A549 (cell line): Measurements from ENCODE around the gene TPPP3. TPM values are rescaled to one million over a fixed set of nuclear protein-coding genes. Genes with fewer than 3 reads are reported as not detected.

Source experiments
- ATAC-seq, 2 experiments: fragments of 200-7000 bp in 1 of 2; fragments of >200 bp in 1 of 2; cut with Nextera tagmentation in 1 of 2; cut with Tn5 transposase in 1 of 2; 3 replicates each; pipeline versions ENCODE4 v1.8.0 to v1.9.1; 2018 to 2020; ENCODE audit warnings: mild to moderate bottlenecking in 1 of 2, moderate library complexity in 1 of 2
- CTCF ChIA-PET: fragments of 300-600 bp; sonication (Branson Sonifier 250); formaldehyde crosslinking; extraction: SDS; loops from one replicate; lab custom pipeline; 2021; ENCODE audit warnings: antibody characterized with exemption, inconsistent platforms; lab: Yijun Ruan, JAX
- POLR2A ChIA-PET: fragments of 350-600 bp; formaldehyde crosslinking; extraction: SDS; loops from one replicate; lab custom pipeline; 2021; ENCODE audit warnings: antibody characterized with exemption, inconsistent platforms; lab: Yijun Ruan, JAX
- DNase-seq, 2 experiments: peaks; one replicate each; pipeline versions ENCODE4 v3.0.0 to v3.0.0-alpha.2; 2011 to 2016; ENCODE audit warnings: low read depth in 1 of 2, low spot score in 1 of 2
- FAIRE-seq: peaks from 2 replicates; lab custom pipeline; 2011; peaks lifted over from hg19 to GRCh38; lab: Jason Lieb, UNC
- H3K27ac ChIP-seq, 2 experiments: fragments of >200 bp; sonication (Bioruptor Twin); formaldehyde crosslinking; 3 replicates each; pipeline ENCODE4 v1.5.1; 2016 to 2017
- H3K4me1 ChIP-seq: fragments of >200 bp; sonication (Bioruptor Twin); formaldehyde crosslinking; 3 replicates; pipeline ENCODE4 v1.6.1; 2016
- H3K4me2 ChIP-seq: fragments of >200 bp; sonication (Bioruptor Twin); formaldehyde crosslinking; 3 replicates; pipeline ENCODE4 v1.6.1; 2016
- H3K4me3 ChIP-seq: fragments of >200 bp; sonication (Bioruptor Twin); formaldehyde crosslinking; 3 replicates; pipeline ENCODE4 v1.5.1; 2016
- H3K9me3 ChIP-seq: fragments of >200 bp; sonication (Bioruptor Twin); formaldehyde crosslinking; 3 replicates; pipeline ENCODE4 v1.6.1; 2016
- CBX8 ChIP-seq: fragments of 200-600 bp; sonication (generic); IDR thresholded peaks from 2 replicates; pipeline ENCODE4 v1.6.1; 2016
- EHF ChIP-seq: fragments of 250-450 bp; sonication (Bioruptor Pico); IDR thresholded peaks from 2 replicates; pipeline ENCODE4 v1.5.0; 2020; ENCODE audit warnings: mild to moderate bottlenecking
- ESRRA ChIP-seq: fragments of 150-350 bp; IDR thresholded peaks from 2 replicates; pipeline ENCODE4 v1.6.1; 2014; ENCODE audit warnings: mild to moderate bottlenecking, low read length, borderline replicate concordance
- FOSB ChIP-seq: fragments of 250-450 bp; sonication (Bioruptor Pico); IDR thresholded peaks from 2 replicates; pipeline ENCODE4 v1.5.0; 2020; ENCODE audit warnings: mild to moderate bottlenecking, moderate library complexity
- HEYL ChIP-seq: fragments of 250-450 bp; sonication (Bioruptor Pico); IDR thresholded peaks from 2 replicates; pipeline ENCODE4 v1.8.0; 2021; ENCODE audit warnings: mild to moderate bottlenecking, moderate library complexity
- JUN ChIP-seq, 2 experiments: fragments of >200 bp; sonication (Bioruptor Twin); formaldehyde crosslinking; IDR thresholded peaks; 2 replicates in 1 of 2; 3 replicates in 1 of 2; pipeline ENCODE4 v1.6.1; 2016 to 2017
- MAFK ChIP-seq: fragments of 450-650 bp; IDR thresholded peaks from 2 replicates; pipeline ENCODE4 v1.6.1; 2014; ENCODE audit not compliant: partially characterized antibody
- MAZ ChIP-seq: fragments of 150-350 bp; IDR thresholded peaks from 2 replicates; pipeline ENCODE4 v1.6.1; 2014; ENCODE audit warnings: antibody characterized with exemption, low read depth, low read length, borderline replicate concordance
- NPAS2 ChIP-seq: fragments of 250-450 bp; sonication (Bioruptor Pico); IDR thresholded peaks from 2 replicates; pipeline ENCODE4 v1.8.0; 2022; ENCODE audit warnings: mild to moderate bottlenecking, moderate library complexity, borderline replicate concordance
- PHF8 ChIP-seq: fragments of 200-600 bp; sonication (generic); IDR thresholded peaks from 2 replicates; pipeline ENCODE4 v1.6.1; 2016; ENCODE audit warnings: low read depth, mild to moderate bottlenecking, antibody characterized with exemption, moderate library complexity, borderline replicate concordance
- POLR2A ChIP-seq: IDR thresholded peaks from 2 replicates; pipeline ENCODE4 v1.6.1; 2012; ENCODE audit warnings: mild to moderate bottlenecking, low read length
- RAD21 ChIP-seq, 2 experiments: fragments of >200 bp in 1 of 2; sonication (Bioruptor Twin) in 1 of 2; formaldehyde crosslinking in 1 of 2; IDR thresholded peaks in 1 of 2; conservative IDR thresholded peaks in 1 of 2; 2 replicates in 1 of 2; 3 replicates in 1 of 2; pipeline ENCODE4 v1.6.1; 2012 to 2018; ENCODE audit warnings: inconsistent platforms in 1 of 2
- SMC3 ChIP-seq: fragments of >200 bp; sonication (Bioruptor Twin); formaldehyde crosslinking; IDR thresholded peaks from 3 replicates; pipeline ENCODE4 v1.6.1; 2018; ENCODE audit warnings: inconsistent platforms
- TP53 ChIP-seq: fragments of 250-450 bp; sonication (Bioruptor Pico); IDR thresholded peaks from 2 replicates; pipeline ENCODE4 v1.5.0; 2021; ENCODE audit warnings: mild to moderate bottlenecking, moderate library complexity
- ZC3H11A ChIP-seq: fragments of 450-650 bp; IDR thresholded peaks from 2 replicates; pipeline ENCODE4 v1.6.1; 2014; ENCODE audit warnings: antibody characterized with exemption, mild to moderate bottlenecking
- WGBS: methylation state at CpG from one replicate; pipeline ENCODE4 v1.1.6; 2017; ENCODE audit errors: missing lambda C conversion rate; 5-methylcytosine and 5-hydroxymethylcytosine counted together
- polyA minus RNA-seq: library from RNA; depleted of rRNA, polyadenylated mRNA; stranded (reverse); fragments of >200 nt; gene quantifications from 2 replicates; pipeline ENCODE4 v1.2.3, GENCODE V29; 2011; rRNA and poly(A)+ RNA removed
- polyA plus RNA-seq, 4 experiments: library from polyadenylated mRNA; depleted of rRNA in 3 of 4; stranded (reverse); fragments of >200 nt; fragmentation: RNase III in 1 of 4; extraction: RNeasy Plus Mini Kit Qiagen cat#74134 plus additional on column Dnase treatment in 1 of 4; gene quantifications; 2 replicates in 3 of 4; 3 replicates in 1 of 4; pipeline ENCODE4 v1.2.3, GENCODE V29; 2011 to 2017
- TF ChIP-seq, protein P1 (sequence below): IDR thresholded peaks from 2 replicates; pipeline ENCODE4 v1.6.1; 2012
- TF ChIP-seq, protein P2 (sequence below): fragments of >200 bp; sonication (Bioruptor Twin); formaldehyde crosslinking; IDR thresholded peaks from 3 replicates; pipeline ENCODE4 v1.5.1; 2016
- TF ChIP-seq, protein P3 (sequence below): fragments of >200 bp; sonication (Bioruptor Twin); formaldehyde crosslinking; IDR thresholded peaks from 3 replicates; pipeline ENCODE4 v1.6.1; 2016
- TF ChIP-seq, protein P4 (sequence below): IDR thresholded peaks from 2 replicates; pipeline ENCODE4 v1.6.1; 2012

TPPP3 gene
- polyA plus RNA-seq (2011; rRNA removed) (9.4 and 10.6 TPM in 2 replicates), polyA plus RNA-seq (2017; fragmentation: RNase III; extraction: RNeasy Plus Mini Kit Qiagen cat#74134 plus additional on column Dnase treatment) (8.7 to 10.9 TPM (median 9.6 TPM) in 3 replicates), polyA minus RNA-seq (2.4 and 2.5 TPM in 2 replicates)
- 20.1 and 29.1 TPM in 2 replicates for polyA plus RNA-seq (2012; cell fraction: cytosol; rRNA removed)
- polyA plus RNA-seq (2012; cell fraction: nucleus; rRNA removed), result 21.8 and 32.6 TPM in 2 replicates

DNA sequence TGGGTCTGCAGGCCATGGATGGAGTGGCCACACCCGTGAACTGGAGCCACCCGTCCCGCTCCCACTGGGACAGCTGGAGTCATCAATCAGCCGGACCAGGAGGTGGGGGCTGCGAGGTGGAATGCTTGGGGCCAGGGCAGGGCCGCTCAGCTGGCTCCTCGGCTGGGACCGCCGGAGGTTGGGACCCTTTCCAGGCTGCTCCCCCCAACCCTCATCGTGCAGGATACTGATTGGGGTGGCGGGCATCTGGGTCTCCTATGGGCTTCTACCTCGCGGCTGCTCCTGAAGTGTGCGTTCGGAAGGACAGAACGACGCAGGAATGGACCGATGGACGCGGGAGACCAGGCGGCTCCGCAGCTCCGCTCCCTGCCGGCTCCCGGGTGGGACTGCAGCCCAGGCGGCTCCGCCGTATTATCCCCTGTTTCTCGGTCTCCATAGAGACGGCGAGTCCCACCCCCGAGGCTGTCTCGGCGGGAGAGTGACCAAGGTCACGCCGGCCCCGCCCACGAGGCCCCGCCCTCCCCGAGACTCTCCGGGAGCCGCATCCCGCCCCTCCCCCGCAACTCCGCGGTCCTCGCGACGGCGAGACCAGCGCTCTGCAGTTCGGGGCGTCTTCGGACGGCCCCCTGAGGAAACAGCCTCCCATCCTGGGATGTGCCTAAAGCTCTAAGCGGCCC, at the start of gene TPPP3:
Gene TPPP3 (minus strand): TSS at position 388 of the 677 bp plus-strand sequence. CDS start 2,387 bp downstream, outside the sequence.
- FAIRE-seq (no peak), ATAC-seq (peak; percentile 56 to 80), DNase-seq (peak; percentile 73)
- H3K27ac ChIP-seq, result peak within 1 kb of the TSS; percentile 46 to 75; a peak in 5 of 6 replicates
- peak within 1 kb of the TSS; percentile 92 for H3K4me2 ChIP-seq
- ChIA-PET POLR2A (interaction anchor here (0.6 kb wide), 1 partner anchor 12 kb away, joined by 4 read pairs; no protein-coding TSS in a partner anchor), CTCF (interaction anchor here (0.7 to 3.1 kb wide), 17 partner anchors 10 to 147 kb away, joined by 3 to 20 read pairs (median 4); partner anchors contain the start of genes KCTD19 and LRRC36)
- H3K4me3 ChIP-seq, result peak within 1 kb of the TSS; percentile 41
- WGBS, result 15% methylated on average over 35 of the region's 56 CpGs
- H3K9me3 ChIP-seq, result no peaks in the 10 kb centered on the region
- peaks cover 15% of the 10 kb centered on the region for H3K4me1 ChIP-seq
- peak in 1 of 2 experiments; percentile 34; a peak in 1 of 5 replicates for TF ChIP-seq RAD21 (conservative IDR thresholded peaks at IDR 0.05 in 1 of 2, IDR thresholded peaks at IDR 0.05 in 1 of 2)
- TF ChIP-seq CBX8, result no peak
- TF ChIP-seq EHF (CRISPR knock-in tag), result no peak
- TF ChIP-seq TP53 (CRISPR knock-in tag), result no peak
- TF ChIP-seq PHF8, result no peak
- TF ChIP-seq, protein P1, sequence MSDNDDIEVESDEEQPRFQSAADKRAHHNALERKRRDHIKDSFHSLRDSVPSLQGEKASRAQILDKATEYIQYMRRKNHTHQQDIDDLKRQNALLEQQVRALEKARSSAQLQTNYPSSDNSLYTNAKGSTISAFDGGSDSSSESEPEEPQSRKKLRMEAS, result peak; percentile 18; the same call in 1 of the 2 replicates
- no peak for TF ChIP-seq ZC3H11A
- TF ChIP-seq SMC3, result peak; percentile 46
- TF ChIP-seq, protein P2, sequence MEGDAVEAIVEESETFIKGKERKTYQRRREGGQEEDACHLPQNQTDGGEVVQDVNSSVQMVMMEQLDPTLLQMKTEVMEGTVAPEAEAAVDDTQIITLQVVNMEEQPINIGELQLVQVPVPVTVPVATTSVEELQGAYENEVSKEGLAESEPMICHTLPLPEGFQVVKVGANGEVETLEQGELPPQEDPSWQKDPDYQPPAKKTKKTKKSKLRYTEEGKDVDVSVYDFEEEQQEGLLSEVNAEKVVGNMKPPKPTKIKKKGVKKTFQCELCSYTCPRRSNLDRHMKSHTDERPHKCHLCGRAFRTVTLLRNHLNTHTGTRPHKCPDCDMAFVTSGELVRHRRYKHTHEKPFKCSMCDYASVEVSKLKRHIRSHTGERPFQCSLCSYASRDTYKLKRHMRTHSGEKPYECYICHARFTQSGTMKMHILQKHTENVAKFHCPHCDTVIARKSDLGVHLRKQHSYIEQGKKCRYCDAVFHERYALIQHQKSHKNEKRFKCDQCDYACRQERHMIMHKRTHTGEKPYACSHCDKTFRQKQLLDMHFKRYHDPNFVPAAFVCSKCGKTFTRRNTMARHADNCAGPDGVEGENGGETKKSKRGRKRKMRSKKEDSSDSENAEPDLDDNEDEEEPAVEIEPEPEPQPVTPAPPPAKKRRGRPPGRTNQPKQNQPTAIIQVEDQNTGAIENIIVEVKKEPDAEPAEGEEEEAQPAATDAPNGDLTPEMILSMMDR, result peak; percentile 15; the same call in 1 of the 3 replicates
- TF ChIP-seq POLR2A, result 0 out of 2 replicates have a peak, but pooled peaks have one; percentile 6
- TF ChIP-seq, protein P3, sequence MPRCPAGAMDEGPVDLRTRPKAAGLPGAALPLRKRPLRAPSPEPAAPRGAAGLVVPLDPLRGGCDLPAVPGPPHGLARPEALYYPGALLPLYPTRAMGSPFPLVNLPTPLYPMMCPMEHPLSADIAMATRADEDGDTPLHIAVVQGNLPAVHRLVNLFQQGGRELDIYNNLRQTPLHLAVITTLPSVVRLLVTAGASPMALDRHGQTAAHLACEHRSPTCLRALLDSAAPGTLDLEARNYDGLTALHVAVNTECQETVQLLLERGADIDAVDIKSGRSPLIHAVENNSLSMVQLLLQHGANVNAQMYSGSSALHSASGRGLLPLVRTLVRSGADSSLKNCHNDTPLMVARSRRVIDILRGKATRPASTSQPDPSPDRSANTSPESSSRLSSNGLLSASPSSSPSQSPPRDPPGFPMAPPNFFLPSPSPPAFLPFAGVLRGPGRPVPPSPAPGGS, result no peak
- TF ChIP-seq MAFK, result no peak
- no peak for TF ChIP-seq ESRRA
- no peak for TF ChIP-seq FOSB (CRISPR knock-in tag)
- TF ChIP-seq MAZ, result no peak

DNA sequence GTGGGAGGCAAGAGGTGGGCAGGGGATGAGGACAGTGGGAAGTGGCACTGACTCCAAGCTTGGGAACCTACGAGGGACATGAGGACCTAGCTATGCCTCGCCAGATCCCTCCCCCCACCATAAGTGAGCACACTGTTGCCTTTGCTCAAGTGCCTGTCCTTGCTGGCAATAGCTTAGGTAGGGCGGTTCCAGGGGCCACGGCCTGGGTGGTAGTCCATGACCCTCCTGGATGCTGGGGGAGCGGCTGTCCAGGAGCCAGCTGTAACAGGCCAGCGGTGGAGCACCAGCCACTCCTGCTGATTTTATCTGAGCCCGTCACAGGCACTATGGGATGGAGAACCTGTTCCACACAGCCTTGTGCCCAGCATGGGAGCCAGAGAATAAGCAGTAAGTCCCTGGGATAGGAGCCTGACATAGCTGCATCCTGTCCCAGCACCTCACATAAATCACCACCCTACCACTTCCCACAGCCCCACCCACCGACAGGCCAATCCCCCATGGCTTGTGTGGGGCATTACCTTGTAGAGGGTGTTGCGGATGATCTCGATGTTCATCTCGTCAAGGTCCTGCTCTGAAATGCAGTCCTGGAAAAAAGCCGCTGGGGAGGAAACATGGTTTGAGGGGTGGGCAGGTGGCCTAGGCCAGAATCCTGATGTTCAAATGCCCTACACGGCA, 49.4 kb upstream of the TPPP3 start:
- WGBS, result 92% methylated on average over 12 of the region's 13 CpGs
- H3K4me2 ChIP-seq, result no peak overlapping the region
- no peak for DNase-seq
- H3K4me3 ChIP-seq, result no peak overlapping the region
- H3K27ac ChIP-seq, result no peak overlapping the region
- TF ChIP-seq, protein P1, result no peak
- no peak for TF ChIP-seq MAZ
- TF ChIP-seq, protein P4, sequence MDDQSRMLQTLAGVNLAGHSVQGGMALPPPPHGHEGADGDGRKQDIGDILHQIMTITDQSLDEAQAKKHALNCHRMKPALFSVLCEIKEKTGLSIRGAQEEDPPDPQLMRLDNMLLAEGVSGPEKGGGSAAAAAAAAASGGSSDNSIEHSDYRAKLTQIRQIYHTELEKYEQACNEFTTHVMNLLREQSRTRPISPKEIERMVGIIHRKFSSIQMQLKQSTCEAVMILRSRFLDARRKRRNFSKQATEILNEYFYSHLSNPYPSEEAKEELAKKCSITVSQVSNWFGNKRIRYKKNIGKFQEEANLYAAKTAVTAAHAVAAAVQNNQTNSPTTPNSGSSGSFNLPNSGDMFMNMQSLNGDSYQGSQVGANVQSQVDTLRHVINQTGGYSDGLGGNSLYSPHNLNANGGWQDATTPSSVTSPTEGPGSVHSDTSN, result no peak
- no peak for TF ChIP-seq HEYL (CRISPR knock-in tag)
- no peak for TF ChIP-seq NPAS2 (CRISPR knock-in tag)
- TF ChIP-seq JUN (IDR thresholded peaks at IDR 0.05), result no peak
- no peak for ATAC-seq
- H3K9me3 ChIP-seq, result no peaks in the 10 kb centered on the region
- peaks cover 13% of the 10 kb centered on the region for H3K4me1 ChIP-seq
- FAIRE-seq, result no peak
- CTCF ChIA-PET, result interaction anchor here (0.7 to 17.9 kb wide), 9 partner anchors 11 to 416 kb away, joined by 3 to 207 read pairs (median 5); partner anchors contain the start of genes HSD11B2 and ZDHHC1
- POLR2A ChIA-PET, result interaction anchor here (0.7 kb wide), 1 partner anchor 195 kb away, joined by 3 read pairs; no protein-coding TSS in a partner anchor
